ENCODE results near the gene S100A16.
A peak's percentile ranks its signal among the peaks of the same experiment; 100 is the strongest.
"Not testable (repeated sequence)": the region's sequence is repeated elsewhere in the genome, so short reads cannot be mapped to it uniquely, and the experiment has no call there.

Gene S100A16

GRCh38 chr1:153577624-153578051 is 35.3 kb downstream of the S100A16 start:
- Histone ChIP-seq H2AK5ac (ENCODE audit: low read depth, low read length) (no peak overlapping the region), H2BK5ac (ENCODE audit: low read length) (no peak overlapping the region), H3K9me3 (replicated peaks in 1 of 2; ENCODE audit: control insufficient read depth in 2 of 2, insufficient read depth in 1 of 2, low read depth in 1 of 2, low read length in 2 of 2) (no peaks in the 10 kb centered on the region), H3K27ac (replicated peaks; ENCODE audit: low read length) (no peak overlapping the region), H2BK12ac (ENCODE audit: low read length) (no peak overlapping the region), H2BK15ac (ENCODE audit: low read length) (no peak overlapping the region), H3K14ac (ENCODE audit: low read length) (no peak overlapping the region), H4K91ac (ENCODE audit: low read depth, low read length, poor library complexity) (no peak overlapping the region), H2AFZ (ENCODE audit: low read length) (no peak overlapping the region), H3K36me3 (replicated peaks in 1 of 2; ENCODE audit: control insufficient read depth in 2 of 2, insufficient read depth in 2 of 2, low read length in 2 of 2) (no peaks in the 10 kb centered on the region), H3K4ac (ENCODE audit: low read length) (no peak overlapping the region), H3K4me2 (ENCODE audit: insufficient read depth, low read length, poor library complexity, severe bottlenecking) (no peak overlapping the region), H4K8ac (ENCODE audit: low read depth, low read length) (no peak overlapping the region), H2BK120ac (ENCODE audit: low read depth, low read length) (no peak overlapping the region), H3K79me1 (ENCODE audit: low read depth, low read length) (no peaks in the 10 kb centered on the region), H3K4me3 (ENCODE audit: low read length in 2 of 2) (no peak overlapping the region), H3K23ac (ENCODE audit: low read depth, low read length, poor library complexity) (no peak overlapping the region), H3K27me3 (ENCODE audit: control insufficient read depth in 3 of 3, insufficient read depth in 3 of 3, low read depth in 1 of 3, low read length in 3 of 3) (no peaks in the 10 kb centered on the region), H3K18ac (ENCODE audit: low read length) (peak overlapping the region; percentile 8), H3K4me1 (ENCODE audit: control insufficient read depth in 2 of 2, insufficient read depth in 1 of 2, low read depth in 1 of 2, low read length in 2 of 2) (peaks cover 7 to 13% of the 10 kb centered on the region in 2 donors), H3K9ac (ENCODE audit: low read depth, low read length, poor library complexity) (no peak overlapping the region)
- WGBS, 2 donors (ENCODE audit: extremely low coverage in 2 of 2, insufficient read length in 2 of 2, insufficient replicate concordance in 1 of 2), result no CpG with 5 or more reads among the region's 9 CpGs
- no peak for DNase-seq (ENCODE audit: low spot score)

DNA sequence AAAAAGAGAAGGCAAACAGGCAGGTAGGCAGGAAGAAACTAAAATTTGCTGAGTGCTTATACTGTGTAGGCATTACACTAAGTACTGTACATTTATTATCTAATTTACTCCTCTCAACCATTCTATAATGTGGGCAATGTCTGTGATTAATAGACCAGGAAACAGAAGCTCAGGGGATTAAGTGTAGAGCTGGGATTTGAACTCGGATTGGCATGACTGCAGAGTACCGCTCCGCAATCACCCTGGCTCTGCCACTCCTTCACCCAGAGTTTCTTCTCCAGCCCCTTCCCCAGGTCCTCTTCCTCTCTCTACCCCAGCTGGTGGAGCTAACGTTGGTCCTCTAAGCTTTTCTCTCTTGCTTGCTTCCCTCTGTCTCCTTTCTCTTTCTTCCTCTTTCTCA is 35.8 kb downstream of the S100A16 start:
- Histone ChIP-seq H3K23ac (ENCODE audit: low read depth, low read length, poor library complexity) (no peak overlapping the region), H3K79me1 (ENCODE audit: low read depth, low read length) (no peaks in the 10 kb centered on the region), H3K4me3 (ENCODE audit: low read length in 2 of 2) (no peak overlapping the region), H2BK12ac (ENCODE audit: low read length) (no peak overlapping the region), H3K27me3 (ENCODE audit: control insufficient read depth in 3 of 3, insufficient read depth in 3 of 3, low read depth in 1 of 3, low read length in 3 of 3) (no peaks in the 10 kb centered on the region), H4K8ac (ENCODE audit: low read depth, low read length) (no peak overlapping the region), H2AFZ (ENCODE audit: low read length) (no peak overlapping the region), H3K9me3 (replicated peaks in 1 of 2; ENCODE audit: control insufficient read depth in 2 of 2, insufficient read depth in 1 of 2, low read depth in 1 of 2, low read length in 2 of 2) (no peaks in the 10 kb centered on the region), H3K27ac (replicated peaks; ENCODE audit: low read length) (no peak overlapping the region), H2BK120ac (ENCODE audit: low read depth, low read length) (no peak overlapping the region), H3K4ac (ENCODE audit: low read length) (no peak overlapping the region), H3K36me3 (replicated peaks in 1 of 2; ENCODE audit: control insufficient read depth in 2 of 2, insufficient read depth in 2 of 2, low read length in 2 of 2) (no peaks in the 10 kb centered on the region), H3K9ac (ENCODE audit: low read depth, low read length, poor library complexity) (no peak overlapping the region), H2BK15ac (ENCODE audit: low read length) (no peak overlapping the region), H3K18ac (ENCODE audit: low read length) (no peak overlapping the region), H2AK5ac (ENCODE audit: low read depth, low read length) (no peak overlapping the region), H3K4me2 (ENCODE audit: insufficient read depth, low read length, poor library complexity, severe bottlenecking) (no peak overlapping the region), H3K4me1 (ENCODE audit: control insufficient read depth in 2 of 2, insufficient read depth in 1 of 2, low read depth in 1 of 2, low read length in 2 of 2) (peaks cover 7 to 13% of the 10 kb centered on the region in 2 donors), H4K91ac (ENCODE audit: low read depth, low read length, poor library complexity) (no peak overlapping the region), H3K14ac (ENCODE audit: low read length) (no peak overlapping the region), H2BK5ac (ENCODE audit: low read length) (no peak overlapping the region)
- no CpG with 5 or more reads among the region's 4 CpGs for WGBS, 2 donors (ENCODE audit: extremely low coverage in 2 of 2, insufficient read length in 2 of 2, insufficient replicate concordance in 1 of 2)
- DNase-seq (ENCODE audit: low spot score), result no peak

GRCh38 chr1:153575497-153575896 is 37.4 kb downstream of the S100A16 start:
- not testable (repeated sequence) for H3K27me3 ChIP-seq (ENCODE audit: control insufficient read depth in 3 of 3, insufficient read depth in 3 of 3, low read depth in 1 of 3, low read length in 3 of 3); H2AFZ ChIP-seq (ENCODE audit: low read length); H3K36me3 ChIP-seq (replicated peaks in 1 of 2; ENCODE audit: control insufficient read depth in 2 of 2, insufficient read depth in 2 of 2, low read length in 2 of 2); H3K4me3 ChIP-seq (ENCODE audit: low read length in 2 of 2); H2BK120ac ChIP-seq (ENCODE audit: low read depth, low read length); H4K91ac ChIP-seq (ENCODE audit: low read depth, low read length, poor library complexity); H2BK15ac ChIP-seq (ENCODE audit: low read length); H3K23ac ChIP-seq (ENCODE audit: low read depth, low read length, poor library complexity); H2BK12ac ChIP-seq (ENCODE audit: low read length); H2BK5ac ChIP-seq (ENCODE audit: low read length); H3K9ac ChIP-seq (ENCODE audit: low read depth, low read length, poor library complexity); H3K14ac ChIP-seq (ENCODE audit: low read length); H3K27ac ChIP-seq (replicated peaks; ENCODE audit: low read length); H4K8ac ChIP-seq (ENCODE audit: low read depth, low read length); H3K4ac ChIP-seq (ENCODE audit: low read length); H3K18ac ChIP-seq (ENCODE audit: low read length); DNase-seq (ENCODE audit: low spot score); H2AK5ac ChIP-seq (ENCODE audit: low read depth, low read length); H3K79me1 ChIP-seq (ENCODE audit: low read depth, low read length); H3K9me3 ChIP-seq (replicated peaks in 1 of 2; ENCODE audit: control insufficient read depth in 2 of 2, insufficient read depth in 1 of 2, low read depth in 1 of 2, low read length in 2 of 2); H3K4me2 ChIP-seq (ENCODE audit: insufficient read depth, low read length, poor library complexity, severe bottlenecking)
- no CpG with 5 or more reads among the region's 10 CpGs for WGBS, 2 donors (ENCODE audit: extremely low coverage in 2 of 2, insufficient read length in 2 of 2, insufficient replicate concordance in 1 of 2)
- peaks cover 7 to 13% of the 10 kb centered on the region in 2 donors for H3K4me1 ChIP-seq (ENCODE audit: control insufficient read depth in 2 of 2, insufficient read depth in 1 of 2, low read depth in 1 of 2, low read length in 2 of 2)

- H3K23ac ChIP-seq (ENCODE audit: low read depth, low read length, poor library complexity), result not testable (repeated sequence)
- WGBS, 2 donors (ENCODE audit: extremely low coverage in 2 of 2, insufficient read length in 2 of 2, insufficient replicate concordance in 1 of 2), result no CpG with 5 or more reads among the region's 35 CpGs
Measured at GRCh38 chr1:153575081-153575491, 37.9 kb downstream of the S100A16 start.

More at GRCh38 chr1:153575081-153575491, 37.9 kb downstream of the S100A16 start:
- not testable (repeated sequence) for H3K36me3 ChIP-seq (replicated peaks in 1 of 2; ENCODE audit: control insufficient read depth in 2 of 2, insufficient read depth in 2 of 2, low read length in 2 of 2); H3K18ac ChIP-seq (ENCODE audit: low read length); H3K27ac ChIP-seq (replicated peaks; ENCODE audit: low read length); H3K9me3 ChIP-seq (replicated peaks in 1 of 2; ENCODE audit: control insufficient read depth in 2 of 2, insufficient read depth in 1 of 2, low read depth in 1 of 2, low read length in 2 of 2); H2BK120ac ChIP-seq (ENCODE audit: low read depth, low read length); H2BK5ac ChIP-seq (ENCODE audit: low read length); H3K79me1 ChIP-seq (ENCODE audit: low read depth, low read length); H2BK15ac ChIP-seq (ENCODE audit: low read length); H3K14ac ChIP-seq (ENCODE audit: low read length); H4K91ac ChIP-seq (ENCODE audit: low read depth, low read length, poor library complexity); H2BK12ac ChIP-seq (ENCODE audit: low read length); H3K27me3 ChIP-seq (ENCODE audit: control insufficient read depth in 3 of 3, insufficient read depth in 3 of 3, low read depth in 1 of 3, low read length in 3 of 3); H3K4ac ChIP-seq (ENCODE audit: low read length); H3K4me2 ChIP-seq (ENCODE audit: insufficient read depth, low read length, poor library complexity, severe bottlenecking); H2AK5ac ChIP-seq (ENCODE audit: low read depth, low read length); H4K8ac ChIP-seq (ENCODE audit: low read depth, low read length); H3K4me3 ChIP-seq (ENCODE audit: low read length in 2 of 2); DNase-seq (ENCODE audit: low spot score); H2AFZ ChIP-seq (ENCODE audit: low read length); H3K9ac ChIP-seq (ENCODE audit: low read depth, low read length, poor library complexity)
- H3K4me1 ChIP-seq (ENCODE audit: control insufficient read depth in 2 of 2, insufficient read depth in 1 of 2, low read depth in 1 of 2, low read length in 2 of 2), result peaks cover 7 to 13% of the 10 kb centered on the region in 2 donors

Measured in neuronal stem cell (in vitro differentiated cells).